PFSK-1 (cell line): ENCODE results near the gene CAPN9.

ENCODE experiments used
- FOXP2 ChIP-seq: optimal IDR thresholded peaks from 2 replicates; pipeline ENCODE3; 2011; ENCODE audit warnings: borderline replicate concordance, control low read depth, inconsistent platforms; ENCODE audit not compliant: insufficient read depth; ENCODE audit errors: extremely low read length, extremely low read depth
- POLR2AphosphoS5 ChIP-seq: IDR thresholded peaks from 2 replicates; pipeline ENCODE4 v1.6.1; 2012; ENCODE audit warnings: low read depth, mild to moderate bottlenecking, control low read depth, low read length, moderate library complexity
- REST ChIP-seq, 2 experiments: IDR thresholded peaks; 2 replicates each; pipeline versions ENCODE4 v1.6.1 to v1.8.0; 2011 to 2012; ENCODE audit warnings: low read depth in 2 of 2, low read length in 2 of 2, control low read depth in 1 of 2, inconsistent platforms in 1 of 2, mild to moderate bottlenecking in 1 of 2, moderate library complexity in 1 of 2; ENCODE audit not compliant: insufficient read depth in 1 of 2
- SIN3A ChIP-seq: IDR thresholded peaks from 2 replicates; pipeline ENCODE4 v1.6.1; 2012; ENCODE audit warnings: mild to moderate bottlenecking, low read length, moderate library complexity, borderline replicate concordance; ENCODE audit not compliant: insufficient read depth
- TAF1 ChIP-seq: IDR thresholded peaks from 2 replicates; pipeline ENCODE4 v1.6.1; 2012; ENCODE audit warnings: low read length, control low read depth, borderline replicate concordance; ENCODE audit not compliant: insufficient read depth

The CAPN9 gene

GRCh38 chr1:230744382-230744781 lies 2.8 kb upstream of the CAPN9 start:
- no peak for TF ChIP-seq POLR2AphosphoS5
- no peak for TF ChIP-seq SIN3A
- TF ChIP-seq FOXP2 = no peak
- no peak for TF ChIP-seq REST (IDR thresholded peaks at IDR 0.05; ENCODE audit: insufficient read depth in 1 of 2, low read depth in 2 of 2, low read length in 2 of 2)
- TF ChIP-seq TAF1 = no peak

GRCh38 chr1:230745071-230745470 lies 2.1 kb upstream of the CAPN9 start:
- no peak for TF ChIP-seq SIN3A
- TF ChIP-seq FOXP2 = no peak
- TF ChIP-seq POLR2AphosphoS5 = no peak
- TF ChIP-seq TAF1 = no peak
- no peak for TF ChIP-seq REST (IDR thresholded peaks at IDR 0.05; ENCODE audit: insufficient read depth in 1 of 2, low read depth in 2 of 2, low read length in 2 of 2)

- no peak for TF ChIP-seq REST (IDR thresholded peaks at IDR 0.05; ENCODE audit: insufficient read depth in 1 of 2, low read depth in 2 of 2, low read length in 2 of 2)
- no peak for TF ChIP-seq FOXP2
- no peak for TF ChIP-seq SIN3A
- no peak for TF ChIP-seq POLR2AphosphoS5
- TF ChIP-seq TAF1 = no peak
Observed at GRCh38 chr1:230746617-230747016, 571 bp upstream of the CAPN9 start.

- TF ChIP-seq SIN3A (no peak), TAF1 (no peak), POLR2AphosphoS5 (no peak)
Observed at GRCh38 chr1:230747890-230748800, 957 bp downstream of the CAPN9 start.

GRCh38 chr1:230749150-230749549 lies 2.0 kb downstream of the CAPN9 start:
- TF ChIP-seq POLR2AphosphoS5 (no peak), TAF1 (no peak), SIN3A (no peak), FOXP2 (no peak), REST (IDR thresholded peaks at IDR 0.05; ENCODE audit: insufficient read depth in 1 of 2, low read depth in 2 of 2, low read length in 2 of 2) (no peak)
